ACC112 (cell line): ENCODE data around the gene PTPRJ.

ENCODE experiments used
- H2AFZ ChIP-seq: fragments of 200-600 bp; sonication (generic); one replicate; pipeline ENCODE4 v1.6.0; 2017; ENCODE audit warnings: antibody characterized with exemption, low read length; ENCODE audit not compliant: unreplicated experiment
- H3K27ac ChIP-seq: fragments of 200-600 bp; sonication (generic); 2 replicates; pipeline ENCODE4 v1.5.1; 2014; ENCODE audit warnings: low read depth, mild to moderate bottlenecking, antibody characterized with exemption, low read length, moderate library complexity
- H3K27me3 ChIP-seq: fragments of 200-600 bp; sonication (generic); 2 replicates; pipeline ENCODE4 v1.6.1; 2014; ENCODE audit warnings: mild to moderate bottlenecking, antibody characterized with exemption, low read length, moderate library complexity, mixed read lengths; ENCODE audit not compliant: insufficient read depth
- H3K36me3 ChIP-seq: fragments of 200-600 bp; sonication (generic); 2 replicates; pipeline ENCODE4 v1.6.1; 2016; ENCODE audit warnings: mild to moderate bottlenecking, antibody characterized with exemption, low read length, moderate library complexity, mixed read lengths; ENCODE audit not compliant: insufficient read depth
- H3K4me1 ChIP-seq: fragments of 200-600 bp; sonication (generic); one replicate; pipeline ENCODE4 v1.6.1; 2016; ENCODE audit warnings: low read length, mixed read lengths; ENCODE audit not compliant: insufficient read depth, unreplicated experiment, control insufficient read depth
- H3K4me3 ChIP-seq: fragments of 200-600 bp; sonication (generic); 2 replicates; pipeline ENCODE4 v1.5.1; 2014; ENCODE audit warnings: mild to moderate bottlenecking, low read depth, low read length
- H3K79me2 ChIP-seq: fragments of 200-600 bp; sonication (generic); one replicate; pipeline ENCODE4 v1.6.0; 2016; ENCODE audit warnings: low read length; ENCODE audit not compliant: control insufficient read depth, unreplicated experiment, insufficient read depth

The PTPRJ gene

GRCh38 chr11:48087974-48088681, 107.8 kb downstream of the PTPRJ start:
- Histone ChIP-seq H3K4me3 (no peak overlapping the region), H3K27me3 (no peaks in the 10 kb centered on the region), H3K4me1 (peaks cover 7% of the 10 kb centered on the region), H3K27ac (no peak overlapping the region), H3K36me3 (no peaks in the 10 kb centered on the region), H3K79me2 (no peaks in the 10 kb centered on the region), H2AFZ (no peak overlapping the region)

DNA sequence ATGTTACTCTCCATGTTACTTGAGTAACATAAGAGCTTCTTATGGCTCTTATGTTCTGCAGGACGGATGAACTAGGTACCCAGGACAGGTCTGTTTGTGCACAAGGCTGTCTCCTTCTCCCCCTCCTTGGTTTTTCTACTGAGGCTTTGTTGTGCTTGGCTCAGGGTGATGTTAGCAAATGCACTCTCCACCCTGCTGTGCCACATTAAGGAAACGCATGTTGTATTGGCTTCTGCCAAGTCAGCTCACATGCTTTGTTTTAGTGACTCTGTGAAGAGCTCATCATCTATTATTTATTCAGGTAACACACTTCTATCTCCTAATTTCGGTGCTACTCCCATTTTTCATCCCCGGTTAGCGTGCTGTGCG, 108.3 kb downstream of the PTPRJ start:
- H3K79me2 ChIP-seq = no peaks in the 10 kb centered on the region
- H3K4me1 ChIP-seq = peaks cover 7% of the 10 kb centered on the region
- no peak overlapping the region for H2AFZ ChIP-seq

DNA sequence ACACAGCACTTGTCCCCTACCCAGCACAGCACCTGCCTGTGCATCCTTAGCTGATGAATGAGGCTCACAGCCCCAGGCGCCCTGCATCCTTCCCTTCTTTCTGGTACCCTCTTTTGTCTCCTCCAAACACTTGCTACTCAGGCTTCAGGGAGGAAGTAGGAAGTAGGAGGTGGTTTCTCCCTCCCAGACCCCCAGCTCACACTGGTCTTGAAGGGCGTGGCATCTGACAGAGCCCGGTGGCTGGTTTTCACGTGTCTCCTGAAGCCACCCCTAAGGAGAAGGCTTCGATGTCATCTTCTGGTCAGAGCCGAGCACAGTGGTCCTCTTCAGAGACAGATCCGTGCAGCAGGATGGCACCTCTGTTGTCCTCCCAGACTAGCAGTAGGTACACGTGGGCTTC, 109.8 kb downstream of the PTPRJ start:
- H3K27ac ChIP-seq = no peak overlapping the region
- H3K79me2 ChIP-seq = peaks cover 4% of the 10 kb centered on the region

More for the DNA sequence above, 108.3 kb downstream of the PTPRJ start:
- Histone ChIP-seq H3K27me3 (no peaks in the 10 kb centered on the region), H3K4me3 (no peak overlapping the region), H3K27ac (no peak overlapping the region), H3K36me3 (no peaks in the 10 kb centered on the region)

GRCh38 chr11:48091426-48092102, 111.2 kb downstream of the PTPRJ start:
- no peak overlapping the region for H3K27ac ChIP-seq
- no peak overlapping the region for H3K4me3 ChIP-seq
- H3K79me2 ChIP-seq = peaks cover 4% of the 10 kb centered on the region
- H3K36me3 ChIP-seq = no peaks in the 10 kb centered on the region
- H3K27me3 ChIP-seq = no peaks in the 10 kb centered on the region
- no peak overlapping the region for H2AFZ ChIP-seq
- H3K4me1 ChIP-seq = peaks cover 7% of the 10 kb centered on the region

More for the DNA sequence above, 109.8 kb downstream of the PTPRJ start:
- H3K4me1 ChIP-seq = peaks cover 7% of the 10 kb centered on the region
- H3K27me3 ChIP-seq = no peaks in the 10 kb centered on the region
- no peak overlapping the region for H2AFZ ChIP-seq
- no peak overlapping the region for H3K4me3 ChIP-seq
- H3K36me3 ChIP-seq = no peaks in the 10 kb centered on the region

DNA sequence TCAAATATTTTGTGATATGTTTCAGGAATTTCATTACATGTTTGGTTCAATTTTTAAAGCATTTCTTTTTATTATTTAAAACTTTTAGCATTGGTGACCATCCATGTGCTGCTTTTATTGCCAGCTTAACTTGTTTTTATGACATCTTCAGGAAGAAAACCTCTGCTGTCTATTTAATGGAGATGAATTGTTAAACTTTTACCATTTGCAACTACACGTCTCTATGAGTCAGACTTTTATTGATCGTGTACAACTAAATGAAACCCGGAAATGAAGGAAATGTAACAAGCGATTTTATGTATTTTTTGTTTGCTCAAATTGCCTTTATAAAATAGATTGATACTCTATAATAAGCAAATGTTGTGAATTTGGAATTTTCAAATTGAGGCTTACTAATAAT, 113.0 kb downstream of the PTPRJ start:
- Histone ChIP-seq H3K27me3 (no peaks in the 10 kb centered on the region), H2AFZ (no peak overlapping the region), H3K4me3 (no peak overlapping the region), H3K4me1 (peaks cover 7% of the 10 kb centered on the region), H3K79me2 (peaks cover 7% of the 10 kb centered on the region), H3K27ac (no peak overlapping the region), H3K36me3 (no peaks in the 10 kb centered on the region)

- H2AFZ ChIP-seq = no peak overlapping the region
- peaks cover 1% of the 10 kb centered on the region for H3K4me1 ChIP-seq
- H3K79me2 ChIP-seq = peaks cover 7% of the 10 kb centered on the region
- H3K27me3 ChIP-seq = no peaks in the 10 kb centered on the region
- no peak overlapping the region for H3K27ac ChIP-seq
- H3K36me3 ChIP-seq = no peaks in the 10 kb centered on the region
- no peak overlapping the region for H3K4me3 ChIP-seq
Measured at GRCh38 chr11:48093795-48094642, 113.7 kb downstream of the PTPRJ start.

DNA sequence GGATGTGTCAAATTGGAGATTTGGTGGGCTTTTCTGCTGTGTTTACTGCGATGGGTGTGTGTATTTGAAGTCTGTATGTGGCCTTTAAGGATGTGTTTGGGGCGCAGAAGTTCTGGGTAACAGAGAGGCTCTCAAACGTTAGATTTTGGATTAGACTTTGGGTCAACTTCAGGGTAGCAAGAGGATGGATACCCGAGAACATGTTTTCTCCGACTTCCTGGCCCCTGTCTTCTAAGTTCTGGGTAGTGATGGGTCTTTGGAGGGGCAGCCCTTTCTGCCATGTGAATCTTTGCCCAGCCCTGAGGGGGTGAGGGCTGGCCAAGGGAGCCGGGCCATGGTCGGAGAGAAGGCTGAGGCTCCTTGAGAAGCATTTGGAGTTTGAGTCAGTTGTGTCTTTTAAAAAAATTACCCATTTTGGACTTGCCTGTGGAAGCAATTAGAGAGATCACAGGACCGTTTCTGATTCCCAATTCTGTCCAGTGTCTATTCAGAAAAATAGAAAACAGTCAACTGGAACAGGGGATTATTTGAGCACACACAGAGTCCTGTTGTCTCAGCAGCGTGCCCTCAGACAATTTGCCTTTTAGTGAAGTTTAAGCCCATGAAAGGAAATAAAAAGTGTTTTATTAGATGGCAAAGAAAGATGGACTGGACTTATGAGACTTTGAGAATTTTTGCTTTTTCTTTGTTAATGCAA, 114.4 kb downstream of the PTPRJ start:
- H3K4me3 ChIP-seq = no peak overlapping the region
- H3K4me1 ChIP-seq = no peaks in the 10 kb centered on the region
- peaks cover 7% of the 10 kb centered on the region for H3K79me2 ChIP-seq
- H3K36me3 ChIP-seq = no peaks in the 10 kb centered on the region
- no peaks in the 10 kb centered on the region for H3K27me3 ChIP-seq
- H2AFZ ChIP-seq = no peak overlapping the region
- no peak overlapping the region for H3K27ac ChIP-seq

- no peak overlapping the region for H3K4me3 ChIP-seq
- peaks cover 7% of the 10 kb centered on the region for H3K79me2 ChIP-seq
- H3K4me1 ChIP-seq = no peaks in the 10 kb centered on the region
- H3K36me3 ChIP-seq = no peaks in the 10 kb centered on the region
- H3K27me3 ChIP-seq = no peaks in the 10 kb centered on the region
- H2AFZ ChIP-seq = no peak overlapping the region
- H3K27ac ChIP-seq = no peak overlapping the region
Measured at GRCh38 chr11:48095779-48096470, 115.6 kb downstream of the PTPRJ start.

DNA sequence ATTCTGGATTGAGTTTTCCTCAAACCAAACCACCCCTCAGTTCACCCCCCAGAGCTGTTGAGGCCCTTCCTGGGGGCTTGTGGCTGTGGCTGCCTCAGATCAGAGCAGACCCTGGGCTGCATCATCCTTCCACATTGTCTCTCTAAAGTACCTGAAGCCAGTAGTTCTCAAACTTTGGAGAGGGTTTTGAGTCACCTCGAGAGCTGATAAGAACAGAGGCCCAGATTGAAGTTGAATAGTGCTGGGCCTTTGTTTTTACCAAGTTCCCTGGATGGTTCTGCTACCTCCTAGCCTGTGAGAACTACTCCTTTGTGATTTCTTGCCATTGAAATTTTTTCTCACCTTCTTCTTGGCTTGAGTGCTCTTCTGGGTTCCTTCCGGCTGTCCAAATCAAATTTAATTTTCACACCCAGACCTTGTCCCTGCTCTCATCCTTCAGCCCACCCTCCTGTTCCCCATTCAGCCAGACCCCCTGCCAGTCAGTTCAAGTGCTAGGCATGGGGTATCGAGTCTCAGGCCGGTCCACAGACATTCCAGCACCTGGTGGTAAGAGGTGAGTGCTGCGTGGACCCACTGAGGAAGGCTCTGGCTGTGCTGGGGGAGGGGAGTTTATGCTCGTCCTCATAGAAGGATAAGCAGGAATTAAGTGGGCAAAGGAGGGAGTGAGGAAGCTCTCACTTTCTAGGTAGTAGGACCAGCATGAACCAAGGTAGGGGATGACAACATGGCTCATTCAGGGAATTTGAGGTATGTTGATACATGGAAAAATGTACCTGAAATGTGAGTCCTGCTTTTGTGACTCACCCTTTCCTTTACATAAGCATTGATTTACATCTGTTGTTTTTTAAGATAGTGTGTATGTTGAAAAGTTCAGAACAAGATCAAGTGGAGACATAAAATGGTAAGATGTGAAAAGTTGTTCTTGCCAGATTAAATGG, 116.5 kb downstream of the PTPRJ start:
- Histone ChIP-seq H3K27me3 (no peaks in the 10 kb centered on the region), H2AFZ (no peak overlapping the region), H3K27ac (no peak overlapping the region), H3K36me3 (no peaks in the 10 kb centered on the region), H3K79me2 (peaks cover 7% of the 10 kb centered on the region), H3K4me1 (no peaks in the 10 kb centered on the region), H3K4me3 (no peak overlapping the region)
